HG02943 (cell line): ENCODE data around the gene ABCD4.
A peak's percentile ranks its signal among the peaks of the same experiment; 100 is the strongest.
"Not testable (repeated sequence)": the region's sequence is repeated elsewhere in the genome, so short reads cannot be mapped to it uniquely, and the experiment has no call there.

ENCODE experiments used
- ATAC-seq: cut with Tn5 transposase; IDR thresholded peaks from one replicate; pipeline ENCODE4 v1.9.1; 2021; ENCODE audit warnings: mild to moderate bottlenecking, low read depth, moderate library complexity; ENCODE audit not compliant: unreplicated experiment

The ABCD4 gene

GRCh38 chr14:74308695-74309094 is 6.0 kb upstream of the ABCD4 start:
- ATAC-seq = no peak

- ATAC-seq = peak; percentile 42
Measured at GRCh38 chr14:74302152-74302628, 544 bp downstream of the ABCD4 start.

DNA sequence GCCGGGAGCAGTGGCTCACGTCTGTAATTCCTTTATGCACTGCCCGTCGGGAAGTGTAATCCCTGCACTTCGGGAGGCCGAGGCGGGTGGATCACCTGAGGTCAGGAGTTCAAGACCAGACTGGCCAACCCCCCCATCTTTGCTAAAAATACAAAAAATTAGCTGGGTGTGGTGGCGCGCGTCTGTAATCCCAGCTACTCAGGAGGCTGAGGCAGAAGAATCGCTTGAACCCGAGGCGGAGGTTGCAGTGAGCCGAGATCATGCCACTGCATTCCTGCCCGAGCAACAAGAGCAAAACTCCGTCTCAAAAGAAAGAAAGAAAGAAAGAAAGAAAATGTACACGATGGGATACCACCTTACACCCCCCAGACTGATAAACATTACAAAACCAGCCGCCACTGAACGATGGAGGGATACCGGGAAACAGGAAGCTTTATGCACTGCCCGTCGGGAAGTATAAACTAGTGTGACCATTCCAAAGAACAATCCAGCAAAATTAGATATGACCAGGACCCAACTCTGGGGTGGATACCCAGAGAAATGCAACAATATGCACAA is 1.1 kb downstream of the ABCD4 start:
- ATAC-seq = no peak

DNA sequence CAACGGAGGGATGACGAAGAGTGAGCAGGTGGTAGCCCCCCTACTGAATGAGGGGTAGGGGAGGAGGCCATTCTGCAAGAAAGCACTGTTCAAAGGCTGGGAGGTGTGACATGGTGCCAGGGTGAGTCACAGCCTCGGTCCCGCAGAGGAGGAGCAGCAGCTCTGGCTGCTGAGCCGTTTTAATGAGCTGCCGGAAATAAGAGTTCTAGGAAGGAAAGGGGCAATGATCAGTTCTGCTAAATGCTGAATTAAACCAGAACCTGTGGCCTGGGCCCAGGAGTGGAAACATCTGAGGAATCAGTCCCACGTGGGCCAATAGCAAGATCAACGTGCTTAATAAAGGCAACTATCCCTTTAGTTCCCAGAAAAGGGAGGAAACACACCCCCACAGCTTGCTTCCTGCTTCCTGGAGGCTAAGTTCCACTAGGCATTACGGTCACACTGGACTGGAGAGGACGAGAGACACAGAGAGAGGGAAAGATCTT is 3.6 kb downstream of the ABCD4 start:
- no peak for ATAC-seq

DNA sequence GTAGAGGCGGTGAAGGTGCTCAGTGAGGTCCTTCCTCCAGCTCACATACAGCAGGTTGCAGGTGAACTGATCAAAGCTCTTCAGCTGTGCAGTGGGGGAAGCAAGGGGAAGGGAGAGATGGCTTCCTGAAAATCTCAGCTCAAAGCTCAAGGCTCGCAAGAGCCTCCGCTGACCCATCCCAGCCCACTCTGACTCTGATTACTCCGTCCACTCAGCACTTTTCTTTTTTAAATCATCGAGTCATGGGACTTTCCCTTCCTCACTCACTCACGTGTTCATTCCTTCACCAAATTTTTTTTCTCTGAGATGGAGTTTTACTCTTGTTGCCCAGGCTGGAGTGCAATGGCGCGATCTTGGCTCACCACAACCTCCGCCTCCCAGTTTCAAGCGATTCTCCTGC is 4.7 kb downstream of the ABCD4 start:
- ATAC-seq = no peak

GRCh38 chr14:74296037-74296467 is 6.7 kb downstream of the ABCD4 start:
- no peak for ATAC-seq

GRCh38 chr14:74293606-74294005 is 9.1 kb downstream of the ABCD4 start:
- no peak for ATAC-seq

DNA sequence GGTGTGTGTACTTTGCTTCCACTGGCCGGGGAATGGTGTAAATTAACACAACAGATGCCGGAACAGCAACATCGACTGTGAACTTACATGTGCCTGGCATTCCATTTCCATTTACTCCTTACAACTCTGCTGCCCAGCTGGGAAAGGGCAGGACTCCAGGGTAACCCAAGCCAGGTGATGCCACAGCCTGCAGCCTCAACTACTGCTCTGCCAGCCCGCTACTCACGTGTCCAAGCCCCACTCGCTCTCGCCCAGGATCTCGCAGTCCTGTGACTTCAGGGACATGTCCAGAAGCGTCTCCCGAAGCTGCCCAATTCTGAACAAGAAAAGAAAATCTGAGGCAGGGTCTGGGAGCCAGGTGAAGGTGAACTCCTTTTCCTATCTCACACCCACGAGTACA is 10.7 kb downstream of the ABCD4 start:
- ATAC-seq = no peak

GRCh38 chr14:74290415-74290814 is 12.3 kb downstream of the ABCD4 start:
- ATAC-seq = no peak

GRCh38 chr14:74289801-74290200 is 12.9 kb downstream of the ABCD4 start:
- ATAC-seq = no peak

DNA sequence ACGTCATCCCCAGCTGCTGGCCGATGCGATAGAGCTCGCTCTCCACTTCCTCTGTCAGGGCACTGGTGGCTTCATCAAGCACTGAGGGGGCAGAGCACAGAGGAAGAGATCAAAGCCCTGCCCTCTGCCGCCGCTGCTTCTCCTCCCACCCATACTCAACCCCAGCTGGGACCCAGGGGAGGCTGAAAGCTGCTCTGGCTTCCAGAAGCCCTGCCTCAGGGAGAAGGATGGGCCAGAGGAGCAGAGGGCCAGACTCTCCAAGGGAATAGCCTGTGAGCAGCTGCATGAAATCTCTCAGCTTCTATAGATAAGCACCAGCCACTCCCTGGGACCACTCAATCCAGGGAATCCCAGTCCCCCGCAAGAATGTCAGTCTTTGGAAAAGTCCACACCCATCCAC is 16.0 kb downstream of the ABCD4 start:
- ATAC-seq = no peak

DNA sequence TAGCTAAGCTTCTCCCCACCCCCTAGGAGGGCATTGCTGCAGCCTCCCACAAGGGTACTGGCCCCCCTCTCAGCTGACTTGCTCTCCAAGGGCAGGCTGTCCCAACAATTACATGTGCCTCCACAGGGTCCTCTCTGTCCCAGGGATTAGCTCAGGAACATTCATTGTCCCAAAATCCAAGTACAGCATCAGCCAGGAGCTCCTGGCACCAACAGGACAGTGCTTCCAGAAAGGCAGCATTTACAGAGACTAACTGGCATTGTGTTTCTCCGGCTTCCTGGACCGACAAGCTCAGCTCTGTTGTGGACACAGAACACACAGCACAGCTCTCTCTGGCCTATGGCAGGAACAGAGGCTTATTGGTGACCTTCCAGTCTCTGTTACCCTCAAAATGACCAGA is 21.7 kb downstream of the ABCD4 start:
- no peak for ATAC-seq

DNA sequence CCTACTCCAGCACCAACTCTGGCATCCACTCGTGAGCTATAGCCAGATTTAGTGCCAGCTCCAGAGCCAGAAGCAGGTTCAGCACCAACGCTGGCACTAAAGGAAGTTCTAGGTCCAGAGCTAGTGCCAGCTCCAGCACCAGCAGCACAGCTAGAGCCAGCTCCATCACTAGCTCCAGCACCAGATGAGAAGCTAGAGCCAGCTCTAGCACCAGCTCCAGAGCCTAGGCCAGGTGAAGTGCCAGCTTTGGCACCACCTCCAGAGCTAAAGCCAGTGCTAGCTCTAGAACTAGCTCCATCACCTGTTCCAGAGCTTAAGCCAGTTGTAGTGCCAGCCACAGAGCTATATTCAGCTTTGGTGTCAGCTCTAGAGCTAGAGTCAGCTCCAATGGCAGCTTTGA is 24.7 kb downstream of the ABCD4 start:
- no peak for ATAC-seq

DNA sequence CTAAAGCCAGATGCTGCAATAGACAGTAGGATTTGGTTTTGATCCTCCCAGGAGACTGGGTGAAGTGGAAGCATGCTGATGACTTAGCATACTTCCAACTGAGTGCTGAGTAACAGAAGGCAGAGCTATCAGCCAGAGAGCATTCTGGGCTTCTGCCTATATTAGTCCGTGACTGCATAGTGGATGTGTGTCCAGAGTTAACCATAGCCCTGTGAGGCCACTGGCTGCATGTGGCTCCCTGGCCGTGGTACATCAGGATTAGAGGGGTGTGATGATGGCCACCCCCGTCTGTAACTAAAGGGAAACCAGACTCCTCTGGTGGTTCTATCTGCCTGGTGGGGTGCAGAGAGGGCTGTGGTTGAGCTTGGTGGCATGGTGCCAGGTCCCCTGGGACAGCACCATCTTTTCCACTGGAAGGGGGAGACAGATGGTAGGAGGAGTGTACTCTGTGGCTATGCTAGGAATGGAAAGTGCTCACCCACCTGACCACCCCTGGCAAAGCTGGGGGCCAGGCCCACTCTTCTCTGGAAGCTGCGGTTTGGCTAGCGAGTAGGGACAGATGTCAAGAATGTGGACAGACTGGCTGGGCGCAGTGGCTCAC is 27.4 kb downstream of the ABCD4 start:
- no peak for ATAC-seq

DNA sequence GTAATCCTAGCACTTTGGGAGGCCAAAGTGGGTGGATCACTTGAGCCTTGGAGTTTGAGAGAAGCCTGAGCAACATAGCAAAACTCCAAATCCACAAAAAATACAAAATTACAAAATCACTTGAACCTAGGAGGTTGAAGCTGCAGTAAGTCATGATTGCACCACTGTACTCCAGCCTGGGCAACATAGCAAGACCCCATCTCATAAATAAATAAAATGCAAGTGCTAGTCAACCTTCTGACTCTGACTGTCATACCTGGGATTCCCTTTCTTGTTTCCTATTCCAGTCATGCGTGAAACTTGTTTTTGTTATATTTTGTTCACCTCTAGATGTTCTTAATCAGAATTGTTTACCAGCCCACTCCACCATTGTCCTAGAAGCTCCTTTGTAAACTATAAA is 31.4 kb downstream of the ABCD4 start:
- ATAC-seq = no peak

DNA sequence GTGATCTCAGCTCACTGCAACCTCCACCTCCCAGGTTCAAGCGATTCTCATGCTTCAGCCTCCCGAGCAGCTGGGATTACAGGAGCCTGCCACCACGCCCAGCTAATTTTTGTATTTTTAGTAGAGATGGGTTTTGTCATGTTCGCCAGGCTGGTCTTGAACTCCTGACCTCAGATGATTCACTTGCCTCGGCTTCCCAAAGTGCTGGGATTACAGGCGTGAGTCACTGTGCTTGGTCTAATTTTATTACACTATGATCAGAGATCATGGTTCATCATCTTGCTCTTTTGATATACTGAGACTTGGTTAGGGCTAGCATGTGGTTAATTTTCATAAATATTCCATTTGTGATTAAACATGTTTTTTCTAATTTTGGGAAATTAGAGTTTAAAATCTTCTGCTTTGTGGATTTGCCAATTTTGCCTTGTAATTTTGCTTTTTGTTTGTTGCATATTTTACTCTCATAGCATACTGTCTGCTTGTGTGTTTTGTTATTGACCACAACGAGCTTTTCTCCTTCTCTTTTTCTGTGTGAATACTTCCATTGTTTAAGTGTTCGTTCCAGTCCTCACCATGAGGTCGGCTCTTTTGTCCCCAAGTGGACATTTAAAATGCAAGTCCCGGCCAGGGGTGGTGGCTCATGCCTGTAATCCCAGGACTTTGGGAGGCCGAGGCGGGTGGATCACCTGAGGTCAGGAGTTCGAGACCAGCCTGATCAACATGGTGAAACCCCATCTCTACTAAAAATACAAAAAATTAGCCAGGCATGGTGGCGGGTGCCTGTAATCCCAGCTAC is 32.2 kb downstream of the ABCD4 start:
- not testable (repeated sequence) for ATAC-seq

DNA sequence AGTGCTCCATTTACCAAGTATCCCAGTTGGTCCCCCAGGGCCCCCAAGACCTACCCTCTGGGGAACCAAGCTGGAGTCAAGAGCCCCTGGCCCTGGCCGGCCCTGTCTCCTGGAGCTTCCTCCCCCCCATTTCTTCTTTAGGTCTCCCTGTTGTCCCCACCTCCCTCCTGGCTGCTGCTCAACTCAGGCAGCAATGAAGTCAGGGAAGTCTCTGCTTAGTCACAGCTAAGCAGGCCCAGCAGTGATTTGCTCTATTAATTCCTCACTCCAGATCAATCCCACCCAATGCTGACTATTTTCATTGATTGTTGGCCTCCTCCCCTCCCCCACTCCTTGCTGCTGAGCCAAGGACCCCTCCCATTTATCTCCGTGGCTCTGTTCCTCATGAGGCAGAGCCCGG is 35.1 kb downstream of the ABCD4 start:
- ATAC-seq = no peak

DNA sequence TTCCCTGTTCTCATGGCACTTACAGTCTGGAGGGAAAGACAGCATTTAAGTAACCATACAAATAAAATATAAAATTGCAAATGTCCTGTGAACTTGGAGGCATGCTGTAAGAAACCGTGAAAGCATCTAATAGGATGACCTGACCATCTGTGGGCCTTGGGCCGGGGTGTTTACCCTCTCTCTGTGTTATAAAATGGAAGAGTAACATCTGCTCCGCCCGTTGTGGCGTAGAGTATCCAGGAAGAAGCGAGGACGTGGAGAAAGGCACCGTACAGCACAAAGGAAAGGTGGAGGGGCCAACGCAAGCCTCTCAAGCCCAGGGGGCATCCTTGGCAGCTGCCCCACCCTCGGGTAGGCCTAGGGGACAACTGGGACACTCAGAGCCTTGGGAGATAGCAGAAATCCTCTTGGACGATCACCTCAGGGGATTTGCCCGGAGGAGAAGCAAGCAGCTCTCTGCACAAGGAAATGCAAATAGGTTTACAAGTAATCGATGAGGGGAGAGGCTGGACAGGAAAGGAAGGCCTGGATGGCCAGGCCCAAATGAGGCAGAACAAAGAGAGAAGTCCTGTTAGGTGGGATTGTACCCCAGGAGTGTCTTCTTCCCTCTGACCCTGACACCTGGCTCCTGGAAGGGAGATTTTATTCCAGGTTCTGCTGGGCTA is 37.3 kb downstream of the ABCD4 start:
- no peak for ATAC-seq

GRCh38 chr14:74263921-74264320 is 38.8 kb downstream of the ABCD4 start:
- ATAC-seq = no peak

GRCh38 chr14:74263181-74263580 is 39.6 kb downstream of the ABCD4 start:
- ATAC-seq = no peak

DNA sequence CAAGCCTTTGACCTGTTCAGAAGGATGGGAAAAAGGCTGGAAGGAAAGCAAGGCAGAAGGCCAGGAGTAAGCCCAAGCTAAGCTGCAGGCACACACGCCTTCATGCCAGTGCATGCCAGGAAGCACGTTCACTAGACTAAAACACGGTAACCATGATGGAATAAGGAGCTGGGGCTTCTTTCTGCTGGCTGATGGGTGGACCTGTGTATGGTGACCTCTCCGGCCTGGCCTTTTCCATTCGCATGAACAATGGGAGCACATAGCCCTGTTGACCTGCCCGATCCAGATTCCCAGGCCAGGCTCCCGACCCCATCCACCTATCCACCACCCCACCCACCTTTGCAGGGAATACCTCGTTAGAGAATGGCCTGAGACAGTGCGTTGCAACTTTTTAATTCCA is 40.7 kb downstream of the ABCD4 start:
- ATAC-seq = no peak
